ENCODE data around the gene TMEM11. TPM values are rescaled to one million over a fixed set of nuclear protein-coding genes. Genes with fewer than 3 reads are reported as not detected.
"Not testable (repeated sequence)": the region's sequence is repeated elsewhere in the genome, so short reads cannot be mapped to it uniquely, and the experiment has no call there.

TMEM11 gene
- polyA plus RNA-seq, 1 donor from 2014 or later = 44.2 TPM

DNA sequence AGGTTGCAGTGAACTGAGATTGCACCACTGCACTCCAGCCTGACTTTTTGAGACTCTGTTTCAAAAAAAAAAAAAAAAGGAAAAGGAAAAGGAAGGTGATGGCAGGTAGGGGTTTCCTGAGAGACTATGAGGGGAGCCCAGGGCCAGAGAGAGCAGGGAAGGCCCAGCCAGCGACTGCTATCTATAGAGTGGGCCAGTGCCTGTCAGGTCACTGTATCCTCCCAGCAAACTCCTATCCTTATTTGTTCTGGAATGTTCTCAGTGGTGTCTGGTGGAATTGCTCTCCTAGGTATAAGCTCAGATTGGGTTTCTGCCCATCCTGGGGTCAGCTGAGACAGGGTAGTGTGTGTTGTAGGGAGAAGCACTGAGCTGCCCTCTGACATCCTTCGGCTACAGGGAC, 14.9 kb upstream of the TMEM11 start:
- Mint-ChIP-seq H3K9me3 (peaks cover 0 to 12% (median 3%) of the 10 kb centered on the region in 3 donors), H3K4me3 (no peak overlapping the region)

DNA sequence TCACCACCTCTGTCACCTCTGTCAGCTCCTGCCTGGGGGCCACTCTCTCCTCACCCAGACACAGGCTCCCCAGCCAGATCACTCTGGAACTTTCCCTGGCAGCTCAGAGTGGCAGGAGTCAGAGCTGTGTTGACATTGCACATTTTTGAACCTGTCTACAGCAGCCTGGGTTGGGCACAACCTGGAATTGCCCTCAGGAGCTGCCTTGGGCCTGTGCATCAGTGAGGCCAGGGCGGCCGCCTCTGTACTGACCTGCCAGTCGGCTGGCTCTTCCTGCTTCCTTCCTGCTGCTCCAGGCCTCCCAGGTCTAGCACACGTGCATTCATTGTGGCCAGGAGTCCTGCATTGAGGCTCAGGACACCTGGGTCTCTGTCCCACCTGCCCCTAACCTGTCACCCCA, 14.2 kb upstream of the TMEM11 start:
- H3K36me3 Mint-ChIP-seq = no peaks in the 10 kb centered on the region
- H3K4me1 Mint-ChIP-seq = no peaks in the 10 kb centered on the region
- peak overlapping the region in 1 of 4 donors; percentile 43 for H3K4me3 Mint-ChIP-seq
- no peaks in the 10 kb centered on the region for H3K27me3 Mint-ChIP-seq
- peaks cover 0 to 6% (median 3%) of the 10 kb centered on the region in 3 donors for H3K9me3 Mint-ChIP-seq
- H3K27ac Mint-ChIP-seq = peak overlapping the region in 1 of 3 donors; percentile 67

More for the DNA sequence above, 14.9 kb upstream of the TMEM11 start:
- H3K4me1 Mint-ChIP-seq = no peaks in the 10 kb centered on the region
- no peak overlapping the region for H3K27ac Mint-ChIP-seq
- peaks cover 4% of the 10 kb centered on the region for H3K36me3 Mint-ChIP-seq
- H3K27me3 Mint-ChIP-seq = no peaks in the 10 kb centered on the region

GRCh38 chr17:21227277-21227676, 13.3 kb upstream of the TMEM11 start:
- H3K36me3 Mint-ChIP-seq, H3K27me3 Mint-ChIP-seq, H3K4me1 Mint-ChIP-seq, H3K9me3 Mint-ChIP-seq, H3K27ac Mint-ChIP-seq, H3K4me3 Mint-ChIP-seq: not testable (repeated sequence)

DNA sequence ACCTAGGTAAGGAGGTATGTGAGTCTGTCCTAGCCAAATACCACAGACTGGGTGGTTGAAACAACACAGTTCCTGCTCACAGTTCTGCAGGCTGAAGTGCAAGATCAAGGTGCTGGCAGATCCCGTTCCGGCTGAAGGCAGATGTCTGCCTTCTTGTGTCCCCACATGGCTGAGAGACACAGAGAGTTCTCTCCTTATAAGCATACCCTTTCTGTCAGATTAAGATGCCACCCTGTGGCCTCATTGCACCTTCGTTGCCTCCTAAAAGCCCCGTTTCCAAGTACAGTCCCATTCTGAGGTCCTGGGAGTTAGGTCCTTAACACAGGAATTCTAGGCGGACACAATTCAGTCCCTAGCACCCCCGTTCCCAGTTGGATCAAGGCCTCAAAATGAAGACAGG, 9.1 kb upstream of the TMEM11 start:
- Mint-ChIP-seq H3K4me3 (no peak overlapping the region), H3K27me3 (no peaks in the 10 kb centered on the region)

DNA sequence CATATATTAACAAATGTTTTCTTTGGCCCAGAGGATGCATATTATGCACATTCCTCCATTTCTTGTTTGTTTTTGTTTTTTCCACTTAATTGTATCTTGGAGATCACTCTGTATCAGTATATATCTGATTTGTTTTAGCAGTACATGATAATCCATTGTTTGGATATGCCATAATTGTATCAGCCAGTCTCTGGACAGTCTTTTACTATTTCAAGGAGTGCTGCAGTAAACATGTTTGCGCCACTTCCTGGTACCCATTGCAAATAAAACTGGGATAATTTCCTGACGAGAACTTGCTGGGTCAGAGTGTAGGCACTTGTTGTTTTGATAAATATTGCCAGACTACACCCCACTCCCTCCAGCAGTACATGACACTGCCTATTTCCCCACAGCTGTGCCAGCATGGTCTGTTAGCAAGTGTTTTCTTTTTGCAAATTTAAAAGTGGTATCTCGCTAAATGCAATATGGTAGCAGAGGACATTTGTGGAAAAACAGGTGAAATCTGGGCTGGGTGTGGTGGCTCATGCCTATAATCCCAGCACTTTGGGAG, 4.9 kb upstream of the TMEM11 start:
- Mint-ChIP-seq H3K4me3 (peak overlapping the region in 1 of 4 donors; percentile 81), H3K9me3 (no peaks in the 10 kb centered on the region), H3K4me1 (peaks cover 11 to 25% (median 21%) of the 10 kb centered on the region in 3 donors), H3K27ac (no peak overlapping the region), H3K27me3 (no peaks in the 10 kb centered on the region), H3K36me3 (peaks cover 6% of the 10 kb centered on the region)

More for the DNA sequence above, 9.1 kb upstream of the TMEM11 start:
- Mint-ChIP-seq H3K36me3 (peaks cover 3% of the 10 kb centered on the region), H3K27ac (peak overlapping the region in 1 of 3 donors; percentile 37), H3K9me3 (no peaks in the 10 kb centered on the region), H3K4me1 (peaks cover 0 to 5% (median 2%) of the 10 kb centered on the region in 3 donors)

DNA sequence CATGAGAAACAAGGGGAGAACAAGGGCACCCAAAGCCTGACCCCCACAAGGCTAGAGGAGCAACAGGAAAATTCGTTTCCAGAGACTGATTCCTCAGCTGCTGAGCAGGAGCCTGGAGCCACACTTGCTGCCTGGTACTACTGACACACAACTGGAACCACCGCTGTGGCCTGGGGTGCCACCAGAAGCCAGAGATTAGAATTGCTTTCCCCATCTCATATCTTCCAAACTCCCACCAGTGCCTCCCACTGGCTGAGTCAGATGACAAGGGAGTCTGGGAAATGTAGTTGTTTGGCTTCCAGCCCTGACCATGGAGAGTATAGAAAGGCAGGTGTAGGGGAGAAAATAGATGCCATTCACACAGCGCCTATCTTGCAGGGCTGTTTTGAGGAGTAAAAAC, 4.1 kb upstream of the TMEM11 start:
- Mint-ChIP-seq H3K27ac (no peak overlapping the region), H3K4me3 (peak overlapping the region in 1 of 4 donors; percentile 95), H3K36me3 (peaks cover 6% of the 10 kb centered on the region), H3K9me3 (no peaks in the 10 kb centered on the region), H3K4me1 (peaks cover 14 to 28% (median 21%) of the 10 kb centered on the region in 3 donors), H3K27me3 (no peaks in the 10 kb centered on the region)

DNA sequence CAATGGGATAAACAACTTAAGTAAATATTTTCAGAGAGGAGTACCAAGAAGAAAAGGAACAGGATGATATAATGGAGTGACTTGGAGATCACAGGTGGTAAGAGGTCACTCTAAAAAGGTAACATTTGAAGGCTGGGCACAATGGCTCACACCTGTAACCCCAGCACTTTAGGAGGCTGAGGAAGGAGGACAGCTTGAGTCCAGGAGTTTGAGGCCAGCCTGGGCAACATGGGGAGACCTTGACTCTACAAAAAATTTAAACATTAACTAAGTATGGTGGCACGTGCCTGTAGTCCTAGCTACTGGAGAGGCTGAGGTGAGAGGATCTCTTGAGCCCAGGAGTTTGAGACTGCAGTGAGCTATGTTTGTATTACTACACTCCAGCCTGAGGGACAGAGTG, 3.4 kb upstream of the TMEM11 start:
- Mint-ChIP-seq H3K36me3 (peaks cover 3% of the 10 kb centered on the region), H3K4me3 (peak overlapping the region in 2 of 4 donors; percentile 17 to 95), H3K27me3 (no peaks in the 10 kb centered on the region), H3K4me1 (peaks cover 21 to 35% (median 27%) of the 10 kb centered on the region in 3 donors), H3K27ac (peak overlapping the region in 1 of 3 donors; percentile 29), H3K9me3 (no peaks in the 10 kb centered on the region)

DNA sequence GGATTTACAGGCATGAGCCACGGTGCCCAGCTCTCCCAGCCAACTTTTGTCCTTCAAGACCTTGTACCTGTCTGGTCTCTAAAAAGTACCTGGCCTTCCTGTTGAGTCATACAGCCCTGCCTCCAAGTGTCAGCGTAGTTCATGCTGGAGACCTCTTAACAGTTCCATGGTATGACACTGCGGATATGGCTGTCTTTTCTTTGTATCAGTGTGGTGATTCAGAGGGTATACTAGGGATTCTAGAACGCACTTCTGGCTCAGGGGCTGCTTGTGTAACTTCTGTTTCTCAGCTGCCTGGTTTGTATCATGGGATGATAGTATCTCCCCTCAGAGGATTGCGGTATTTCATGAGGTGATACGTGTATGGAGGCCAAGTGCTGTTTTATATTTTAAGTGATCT, 2.0 kb upstream of the TMEM11 start:
- H3K36me3 Mint-ChIP-seq = peaks cover 3% of the 10 kb centered on the region
- no peak overlapping the region for H3K27ac Mint-ChIP-seq
- no peaks in the 10 kb centered on the region for H3K9me3 Mint-ChIP-seq
- peaks cover 31 to 44% (median 36%) of the 10 kb centered on the region in 3 donors for H3K4me1 Mint-ChIP-seq
- peak overlapping the region in 3 of 4 donors; percentile 33 to 95 (median 85) for H3K4me3 Mint-ChIP-seq
- no peaks in the 10 kb centered on the region for H3K27me3 Mint-ChIP-seq

- Mint-ChIP-seq H3K4me1 (peaks cover 35 to 44% (median 38%) of the 10 kb centered on the region in 3 donors), H3K27ac (peak overlapping the region; percentile 42 to 91 (median 65)), H3K36me3 (peaks cover 3% of the 10 kb centered on the region), H3K4me3 (peak overlapping the region; percentile 89 to 96 (median 96)), H3K27me3 (no peaks in the 10 kb centered on the region), H3K9me3 (no peaks in the 10 kb centered on the region)
Observed at GRCh38 chr17:21214777-21215541, 998 bp upstream of the TMEM11 start.

- Mint-ChIP-seq H3K4me3 (peak overlapping the region; percentile 89 to 96 (median 96)), H3K4me1 (peaks cover 35 to 41% (median 38%) of the 10 kb centered on the region in 3 donors), H3K27me3 (no peaks in the 10 kb centered on the region), H3K36me3 (peaks cover 3% of the 10 kb centered on the region), H3K9me3 (no peaks in the 10 kb centered on the region), H3K27ac (peak overlapping the region; percentile 65 to 94 (median 91))
Observed at GRCh38 chr17:21213638-21214014, 335 bp downstream of the TMEM11 start.

GRCh38 chr17:21212826-21213637, 929 bp downstream of the TMEM11 start:
- Mint-ChIP-seq H3K36me3 (peaks cover 3% of the 10 kb centered on the region), H3K9me3 (no peaks in the 10 kb centered on the region), H3K4me3 (peak overlapping the region; percentile 89 to 96 (median 96)), H3K4me1 (peaks cover 37 to 40% (median 38%) of the 10 kb centered on the region in 3 donors), H3K27me3 (no peaks in the 10 kb centered on the region), H3K27ac (peak overlapping the region; percentile 23 to 67 (median 31))

DNA sequence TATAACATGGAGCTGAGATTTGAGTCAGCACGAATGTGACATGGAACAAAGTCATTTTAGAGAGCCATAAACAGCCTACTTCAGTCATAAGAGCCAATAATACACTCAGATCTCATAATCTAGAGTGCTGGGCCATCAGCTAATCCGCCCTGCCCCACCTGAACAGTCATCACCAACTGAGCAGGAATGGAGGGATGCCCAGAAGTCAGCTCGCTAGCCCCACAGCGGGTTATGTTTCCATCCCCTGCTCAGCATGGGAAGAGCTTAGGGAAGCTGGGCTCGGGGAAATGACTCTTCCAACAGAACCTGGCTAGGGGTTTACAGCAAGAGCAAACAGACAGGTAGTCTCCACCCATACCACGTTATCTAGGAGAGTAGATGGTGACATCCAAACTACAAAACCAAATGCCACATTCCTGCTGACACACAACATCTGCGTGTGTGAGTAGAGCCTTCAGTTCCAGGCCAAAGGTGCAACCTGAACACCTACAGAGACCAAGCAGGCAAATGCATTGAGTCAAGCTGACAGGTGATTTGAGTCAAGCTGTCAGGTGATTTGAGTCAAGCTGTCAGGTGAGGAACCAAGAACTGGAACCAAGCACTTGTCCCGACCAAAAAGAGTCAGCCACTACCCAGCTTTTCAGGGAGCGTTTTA, 2.0 kb downstream of the TMEM11 start:
- Mint-ChIP-seq H3K4me1 (peaks cover 36 to 37% (median 36%) of the 10 kb centered on the region in 3 donors), H3K9me3 (no peaks in the 10 kb centered on the region), H3K27me3 (no peaks in the 10 kb centered on the region), H3K4me3 (peak overlapping the region in 3 of 4 donors; percentile 89 to 96 (median 95)), H3K27ac (peak overlapping the region in 1 of 3 donors; percentile 67), H3K36me3 (peaks cover 1% of the 10 kb centered on the region)

DNA sequence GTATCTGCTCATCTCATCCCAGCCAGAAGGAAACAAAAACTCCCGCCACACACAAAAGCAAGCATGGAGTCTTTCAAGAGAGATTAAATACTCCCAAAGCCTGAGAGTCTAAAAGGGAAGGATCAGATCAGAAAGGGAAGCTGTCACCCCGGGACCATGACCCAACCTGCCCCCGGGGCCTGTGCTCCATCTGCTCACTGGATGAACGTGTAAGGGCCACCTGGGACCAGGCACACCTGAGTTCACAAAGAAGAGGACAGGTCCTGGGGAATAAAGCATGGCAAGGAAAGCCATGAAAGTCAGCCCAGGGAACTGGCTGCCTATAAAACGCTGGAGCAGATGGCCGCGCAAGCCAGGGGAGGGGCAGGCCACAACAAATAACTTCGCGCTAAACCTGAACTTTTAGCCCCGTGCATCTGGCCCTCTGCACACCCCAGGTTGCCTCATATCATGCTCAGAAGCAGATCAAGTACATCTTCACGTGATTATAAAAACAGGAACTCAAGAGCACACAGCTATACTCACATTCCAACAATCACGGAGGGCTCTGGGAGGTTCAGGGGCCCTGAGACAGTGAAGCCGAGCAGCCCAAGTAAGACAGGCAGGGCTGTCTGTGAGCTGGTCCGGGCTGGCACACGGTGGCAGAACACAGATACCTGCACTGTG, 3.4 kb downstream of the TMEM11 start:
- Mint-ChIP-seq H3K9me3 (no peaks in the 10 kb centered on the region), H3K36me3 (peaks cover 1% of the 10 kb centered on the region), H3K4me1 (peaks cover 31 to 37% (median 32%) of the 10 kb centered on the region in 3 donors), H3K4me3 (peak overlapping the region in 2 of 4 donors; percentile 63 to 77), H3K27ac (peak overlapping the region in 1 of 3 donors; percentile 40), H3K27me3 (no peaks in the 10 kb centered on the region)
